OCI-LY7 (cell line): ENCODE data around the gene ACOT11. TPM values are rescaled to one million over a fixed set of nuclear protein-coding genes. Genes with fewer than 3 reads are reported as not detected.
A peak's percentile ranks its signal among the peaks of the same experiment; 100 is the strongest.

ENCODE experiments used
- BruUV-seq: library from RNA; stranded (reverse); fragments of 400-500 nt; replicated peaks from 2 replicates; lab custom pipeline; 2021; lab: Mats Ljungman, UMichigan
- CTCF ChIA-PET: fragments of 300-600 bp; sonication (Branson Sonifier 250); formaldehyde crosslinking; loops from one replicate; lab custom pipeline; 2022; ENCODE audit warnings: antibody characterized with exemption; ENCODE audit not compliant: unreplicated experiment; lab: Charles Lee
- POLR2A ChIA-PET: fragments of 300-600 bp; sonication (Branson Sonifier 250); formaldehyde crosslinking; loops from one replicate; lab custom pipeline; 2022; ENCODE audit warnings: antibody characterized with exemption; lab: Charles Lee
- DNase-seq: peaks from one replicate; pipeline ENCODE4 v3.0.0-alpha.2; 2015; ENCODE audit warnings: low spot score
- H2AFZ ChIP-seq: fragments of 200-600 bp; sonication (generic), shearing (Covaris generic); 2 replicates; pipeline ENCODE4 v1.6.1; 2014; ENCODE audit warnings: mild to moderate bottlenecking, antibody characterized with exemption, low read length, moderate library complexity
- H3K27ac ChIP-seq: fragments of 200-600 bp; sonication (generic); 2 replicates; pipeline ENCODE4 v1.5.1; 2014; ENCODE audit warnings: mixed run types, low read depth, mild to moderate bottlenecking, moderate library complexity, low read length, inconsistent platforms; ENCODE audit not compliant: poor library complexity, severe bottlenecking
- H3K36me3 ChIP-seq: fragments of 200-600 bp; sonication (generic); 2 replicates; pipeline ENCODE4 v1.6.1; 2014; ENCODE audit warnings: mild to moderate bottlenecking, antibody characterized with exemption, low read length, moderate library complexity, mixed read lengths; ENCODE audit not compliant: insufficient read depth
- H3K4me1 ChIP-seq: fragments of 200-600 bp; sonication (generic); 2 replicates; pipeline ENCODE4 v1.5.1; 2014; ENCODE audit warnings: mild to moderate bottlenecking, low read length; ENCODE audit not compliant: insufficient read depth, poor library complexity, severe bottlenecking
- H3K4me2 ChIP-seq: fragments of 200-600 bp; sonication (generic); 2 replicates; pipeline ENCODE4 v1.6.1; 2014; ENCODE audit warnings: mild to moderate bottlenecking, low read length
- H3K4me3 ChIP-seq: fragments of 200-600 bp; sonication (generic); 2 replicates; pipeline ENCODE4 v1.5.1; 2014; ENCODE audit warnings: mild to moderate bottlenecking, low read depth, low read length; ENCODE audit not compliant: poor library complexity, severe bottlenecking
- H3K79me2 ChIP-seq: fragments of 200-600 bp; sonication (generic); 2 replicates; pipeline ENCODE4 v1.6.1; 2016; ENCODE audit warnings: low read depth, mild to moderate bottlenecking, low read length, moderate library complexity, mixed read lengths; ENCODE audit not compliant: insufficient read depth
- H3K9me2 ChIP-seq: fragments of 200-600 bp; sonication (generic); 2 replicates; pipeline ENCODE4 v1.6.1; 2016; ENCODE audit warnings: mild to moderate bottlenecking, low read length, mixed read lengths; ENCODE audit not compliant: insufficient read depth
- H3K9me3 ChIP-seq: fragments of 200-600 bp; sonication (generic); 2 replicates; pipeline ENCODE4 v1.6.1; 2014; ENCODE audit warnings: mild to moderate bottlenecking, mixed run types, low read length, mixed read lengths
- H4K20me1 ChIP-seq: fragments of 200-600 bp; sonication (generic); 2 replicates; pipeline ENCODE4 v1.6.1; 2014; ENCODE audit warnings: mild to moderate bottlenecking, antibody characterized with exemption, low read length, moderate library complexity, mixed read lengths; ENCODE audit not compliant: insufficient read depth
- EZH2phosphoT487 ChIP-seq: fragments of 200-600 bp; sonication (generic); IDR thresholded peaks from 2 replicates; pipeline ENCODE4 v1.6.1; 2018; ENCODE audit warnings: low read depth, borderline replicate concordance, mild to moderate bottlenecking, mixed run types, antibody characterized with exemption, low read length, moderate library complexity, mixed read lengths
- intact Hi-C: fragments of 100-400 bp; cut with micrococcal nuclease; formaldehyde crosslinking; loops from one replicate; pipeline ENCODE4 v1.10.0; 2022; ENCODE audit not compliant: unreplicated experiment
- total RNA-seq, 2 experiments: library from RNA; depleted of rRNA in 1 of 2; stranded (reverse); fragments of >200 nt in 1 of 2; shearing (Covaris generic) in 1 of 2; gene quantifications; 2 replicates each; pipeline ENCODE4 v1.2.3, GENCODE V29; 2014 to 2022
- TF ChIP-seq, protein P1 (sequence below): fragments of 200-600 bp; sonication (generic); conservative IDR thresholded peaks from 2 replicates; pipeline ENCODE4 v1.5.1; 2014; ENCODE audit warnings: mild to moderate bottlenecking, antibody characterized with exemption, low read length, moderate library complexity, mixed read lengths

Gene ACOT11
- total RNA-seq, 2 experiments from 2014 or later = not detected

GRCh38 chr1:54542120-54542961, 5.7 kb upstream of the ACOT11 start:
- BruUV-seq = no TSS peak
- Histone ChIP-seq H4K20me1 (no peaks in the 10 kb centered on the region), H3K36me3 (no peaks in the 10 kb centered on the region), H3K27ac (no peak overlapping the region), H3K4me3 (peak overlapping the region; percentile 44), H3K9me3 (no peaks in the 10 kb centered on the region), H3K4me2 (peak overlapping the region; percentile 45), H3K79me2 (no peaks in the 10 kb centered on the region), H3K4me1 (no peaks in the 10 kb centered on the region), H3K9me2 (no peaks in the 10 kb centered on the region), H2AFZ (peak overlapping the region; percentile 48)
- intact Hi-C loops = no loop called here
- no peak for TF ChIP-seq EZH2phosphoT487
- TF ChIP-seq, protein P1, sequence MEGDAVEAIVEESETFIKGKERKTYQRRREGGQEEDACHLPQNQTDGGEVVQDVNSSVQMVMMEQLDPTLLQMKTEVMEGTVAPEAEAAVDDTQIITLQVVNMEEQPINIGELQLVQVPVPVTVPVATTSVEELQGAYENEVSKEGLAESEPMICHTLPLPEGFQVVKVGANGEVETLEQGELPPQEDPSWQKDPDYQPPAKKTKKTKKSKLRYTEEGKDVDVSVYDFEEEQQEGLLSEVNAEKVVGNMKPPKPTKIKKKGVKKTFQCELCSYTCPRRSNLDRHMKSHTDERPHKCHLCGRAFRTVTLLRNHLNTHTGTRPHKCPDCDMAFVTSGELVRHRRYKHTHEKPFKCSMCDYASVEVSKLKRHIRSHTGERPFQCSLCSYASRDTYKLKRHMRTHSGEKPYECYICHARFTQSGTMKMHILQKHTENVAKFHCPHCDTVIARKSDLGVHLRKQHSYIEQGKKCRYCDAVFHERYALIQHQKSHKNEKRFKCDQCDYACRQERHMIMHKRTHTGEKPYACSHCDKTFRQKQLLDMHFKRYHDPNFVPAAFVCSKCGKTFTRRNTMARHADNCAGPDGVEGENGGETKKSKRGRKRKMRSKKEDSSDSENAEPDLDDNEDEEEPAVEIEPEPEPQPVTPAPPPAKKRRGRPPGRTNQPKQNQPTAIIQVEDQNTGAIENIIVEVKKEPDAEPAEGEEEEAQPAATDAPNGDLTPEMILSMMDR = peak; percentile 22; the same call in 1 of the 2 replicates
- ChIA-PET POLR2A (no interaction called here), CTCF (no interaction called here)
- peak; percentile 42 for DNase-seq

DNA sequence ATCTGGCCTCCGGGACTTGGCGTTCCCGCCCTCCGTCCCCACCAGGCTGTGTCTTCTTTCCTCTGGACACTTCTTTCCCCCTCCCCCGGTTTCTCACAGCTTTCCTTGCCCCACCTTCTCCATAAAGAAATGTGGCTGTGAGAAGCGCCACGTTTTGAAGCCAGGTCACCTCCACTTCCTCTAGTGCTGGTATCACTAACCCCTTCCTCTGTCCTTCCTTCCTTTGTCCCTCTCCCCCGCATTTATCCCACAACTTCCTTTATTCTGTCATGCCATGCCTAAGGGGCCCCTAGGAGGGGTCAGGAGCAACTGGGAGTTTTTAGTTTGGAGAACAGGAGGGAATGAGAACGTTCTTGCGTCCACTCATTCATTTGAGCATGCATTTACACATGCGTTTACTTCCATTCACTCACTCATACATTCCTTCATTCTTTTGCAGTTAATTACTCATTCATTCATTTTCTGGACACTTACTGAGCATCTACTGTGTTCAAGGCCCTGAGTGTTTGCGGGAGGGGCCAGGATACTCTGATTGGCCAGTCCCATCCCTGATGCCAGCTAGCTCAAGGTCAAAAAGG, 5.0 kb upstream of the ACOT11 start:
- Histone ChIP-seq H3K79me2 (no peaks in the 10 kb centered on the region), H3K4me3 (no peak overlapping the region), H3K9me3 (no peaks in the 10 kb centered on the region), H3K9me2 (no peaks in the 10 kb centered on the region), H3K36me3 (no peaks in the 10 kb centered on the region), H4K20me1 (no peaks in the 10 kb centered on the region), H3K4me1 (no peaks in the 10 kb centered on the region), H3K27ac (no peak overlapping the region), H3K4me2 (no peak overlapping the region), H2AFZ (no peak overlapping the region)
- ChIA-PET POLR2A (no interaction called here), CTCF (no interaction called here)
- TF ChIP-seq, protein P1 = no peak
- TF ChIP-seq EZH2phosphoT487 = no peak
- no TSS peak for BruUV-seq
- intact Hi-C loops = no loop called here
- no peak for DNase-seq
